Endothelial cell of umbilical vein (primary cell): ENCODE measurements around the gene MYF6. TPM values are rescaled to one million over a fixed set of nuclear protein-coding genes. Genes with fewer than 3 reads are reported as not detected.

Source experiments
- BruUV-seq: library from RNA; stranded (reverse); fragments of 400-500 nt; replicated peaks from 2 replicates; lab custom pipeline; 2021; lab: Mats Ljungman, UMichigan
- CTCF ChIA-PET: fragments of 300-600, 350-600 bp; sonication (Branson Sonifier 250); formaldehyde crosslinking; loops from one replicate; lab custom pipeline; 2021; ENCODE audit warnings: antibody characterized with exemption, inconsistent platforms; lab: Charles Lee
- POLR2A ChIA-PET: fragments of 300-600, 350-600 bp; sonication (Branson Sonifier 250); formaldehyde crosslinking; loops from one replicate; lab custom pipeline; 2021; ENCODE audit warnings: antibody characterized with exemption, inconsistent platforms; lab: Charles Lee
- DNase-seq: peaks from one replicate; pipeline ENCODE4 v3.0.0-alpha.2; 2011; ENCODE audit warnings: low read depth, low spot score
- FAIRE-seq: peaks from 2 replicates; lab custom pipeline; 2011; peaks lifted over from hg19 to GRCh38; lab: Jason Lieb, UNC
- H2AFZ ChIP-seq: 2 replicates; pipeline ENCODE4 v1.6.0; 2012; ENCODE audit warnings: low read depth, low read length, control low read depth, inconsistent platforms
- H3K27ac ChIP-seq: 2 replicates; pipeline ENCODE4 v1.5.1; 2011; ENCODE audit warnings: low read depth, mild to moderate bottlenecking, control low read depth, low read length, moderate library complexity; ENCODE audit not compliant: insufficient read depth
- H3K27me3 ChIP-seq, 2 experiments: 2 replicates each; pipeline versions ENCODE4 v1.6.0 to v1.6.1; 2011; ENCODE audit warnings: low read length in 2 of 2, mixed read lengths in 1 of 2; ENCODE audit not compliant: control insufficient read depth in 2 of 2, insufficient read depth in 2 of 2
- H3K36me3 ChIP-seq, 2 experiments: 2 replicates in 1 of 2; 3 replicates in 1 of 2; pipeline ENCODE4 v1.5.1; 2011; ENCODE audit warnings: low read length in 2 of 2, mild to moderate bottlenecking in 1 of 2, moderate library complexity in 1 of 2; ENCODE audit not compliant: control insufficient read depth in 2 of 2, insufficient read depth in 2 of 2; ENCODE audit errors: extremely low read depth in 1 of 2
- H3K4me1 ChIP-seq: 3 replicates; pipeline ENCODE4 v1.5.1; 2011; ENCODE audit warnings: mild to moderate bottlenecking, low read length; ENCODE audit not compliant: control insufficient read depth, insufficient read depth; ENCODE audit errors: extremely low read depth
- H3K4me2 ChIP-seq: 2 replicates; pipeline ENCODE4 v1.6.1; 2011; ENCODE audit warnings: low read length, control low read depth, mixed read lengths; ENCODE audit not compliant: insufficient read depth
- H3K4me3 ChIP-seq, 3 experiments: fragments of 200-600 bp in 1 of 3; sonication (generic), shearing (Covaris generic) in 1 of 3; replicated peaks in 1 of 3; 2 replicates each; pipeline ENCODE4 v1.5.1; 2011 to 2016; ENCODE audit warnings: control low read depth in 3 of 3, low read length in 3 of 3, mild to moderate bottlenecking in 2 of 3, inconsistent platforms in 1 of 3, low read depth in 1 of 3, moderate library complexity in 1 of 3; ENCODE audit not compliant: insufficient read depth in 1 of 3
- H3K79me2 ChIP-seq: 2 replicates; pipeline ENCODE4 v1.6.0; 2012; ENCODE audit warnings: low read length, inconsistent platforms; ENCODE audit not compliant: control insufficient read depth, insufficient read depth
- H3K9ac ChIP-seq: replicated peaks from 2 replicates; pipeline ENCODE3; 2011; ENCODE audit warnings: low read length, control low read depth; ENCODE audit not compliant: insufficient read depth; ENCODE audit errors: extremely low read depth
- H3K9me1 ChIP-seq: replicated peaks from 3 replicates; pipeline ENCODE4 v1.6.0; 2011; ENCODE audit warnings: mild to moderate bottlenecking, low read length; ENCODE audit not compliant: control insufficient read depth, insufficient read depth; ENCODE audit errors: extremely low read depth
- H3K9me3 ChIP-seq: replicated peaks from 2 replicates; pipeline ENCODE4 v1.5.1; 2012; ENCODE audit warnings: low read length, inconsistent platforms; ENCODE audit not compliant: control insufficient read depth, insufficient read depth
- H4K20me1 ChIP-seq: replicated peaks from 2 replicates; pipeline ENCODE3; 2011; ENCODE audit warnings: mild to moderate bottlenecking, low read length; ENCODE audit not compliant: control insufficient read depth, insufficient read depth; ENCODE audit errors: extremely low read depth
- CTCF ChIP-seq, 2 donors: IDR thresholded peaks; 1 replicate in 1 of 2; 2 replicates in 1 of 2; pipeline ENCODE4 v1.5.1; 2011; ENCODE audit warnings: low read length in 2 of 2, mild to moderate bottlenecking in 2 of 2, moderate library complexity in 2 of 2, control low read depth in 1 of 2, inconsistent platforms in 1 of 2, low read depth in 1 of 2; ENCODE audit not compliant: insufficient read depth in 1 of 2; ENCODE audit errors: extremely low read depth in 1 of 2
- EZH2 ChIP-seq: IDR thresholded peaks from 2 replicates; pipeline ENCODE4 v1.6.1; 2012; ENCODE audit warnings: borderline replicate concordance, low read depth, mild to moderate bottlenecking, moderate library complexity, low read length, inconsistent platforms; ENCODE audit not compliant: severe bottlenecking
- FOS ChIP-seq: IDR thresholded peaks from 2 replicates; pipeline ENCODE4 v1.6.1; 2011; ENCODE audit warnings: mild to moderate bottlenecking, low read length, moderate library complexity, borderline replicate concordance; ENCODE audit not compliant: insufficient read depth
- GATA2 ChIP-seq: IDR thresholded peaks from 2 replicates; pipeline ENCODE4 v1.7.0; 2011; ENCODE audit warnings: low read depth, mild to moderate bottlenecking, moderate library complexity, mixed read lengths, low read length; ENCODE audit not compliant: insufficient read length, insufficient read depth
- JUN ChIP-seq: IDR thresholded peaks from 2 replicates; pipeline ENCODE4 v1.6.1; 2011; ENCODE audit warnings: borderline replicate concordance, low read depth; ENCODE audit not compliant: insufficient read length, insufficient read depth
- MYC ChIP-seq: IDR thresholded peaks from one replicate; pipeline ENCODE4 v1.6.1; 2011; ENCODE audit warnings: mild to moderate bottlenecking, low read depth, low read length
- POLR2A ChIP-seq: IDR thresholded peaks from 2 replicates; pipeline ENCODE4 v1.6.1; 2012; ENCODE audit warnings: low read depth, mild to moderate bottlenecking, control low read depth, low read length
- POLR2AphosphoS5 ChIP-seq: IDR thresholded peaks from 2 replicates; pipeline ENCODE4 v1.6.1; 2012; ENCODE audit warnings: low read depth, mild to moderate bottlenecking, control low read depth, low read length, moderate library complexity; ENCODE audit not compliant: insufficient read depth
- dilution Hi-C: fragments of 300-500 bp; cut with MboI; formaldehyde crosslinking; loops from one replicate; pipeline ENCODE4 v1.15.0; 2019; ENCODE audit warnings: low sequenced_read_pairs; ENCODE audit not compliant: extremely low pct_ligation_motif_present
- intact Hi-C: fragments of 100-400 bp; cut with micrococcal nuclease; formaldehyde crosslinking; loops from one replicate; pipeline ENCODE4 v1.10.0; 2022
- polyA plus RNA-seq, 4 experiments: library from polyadenylated mRNA; depleted of rRNA in 3 of 4; stranded (reverse) in 3 of 4; unstranded in 1 of 4; fragments of >200 nt; gene quantifications; 2 replicates each; pipeline versions ENCODE4 v1.2.1 to v1.2.3, GENCODE V29; 2011 to 2012; ENCODE audit warnings: missing spikeins in 1 of 4
- total RNA-seq: library from RNA; stranded (reverse); gene quantifications from 2 replicates; pipeline ENCODE4 v1.2.3, GENCODE V29; 2021
- TF ChIP-seq, protein P1 (sequence below): IDR thresholded peaks from 2 replicates; pipeline ENCODE4 v1.6.1; 2011; ENCODE audit not compliant: insufficient read depth, insufficient read length

MYF6 gene
- total and polyA plus RNA-seq, 2 donors (not counting 3 experiments of a cell fraction or from before 2014, with no cell fraction given) = not detected

- dilution Hi-C loops (no loop called here), intact Hi-C loops (no loop called here)
- Histone ChIP-seq H3K9ac (no peak overlapping the region), H2AFZ (peak overlapping the region; percentile 54), H3K36me3 (no peaks in the 10 kb centered on the region), H4K20me1 (no peaks in the 10 kb centered on the region), H3K4me1 (peaks cover 3% of the 10 kb centered on the region), H3K27ac (peak overlapping the region; percentile 8), H3K9me1 (no peaks in the 10 kb centered on the region), H3K4me2 (no peak overlapping the region), H3K4me3 (no peak overlapping the region), H3K9me3 (no peaks in the 10 kb centered on the region), H3K27me3 (no peaks in the 10 kb centered on the region), H3K79me2 (no peaks in the 10 kb centered on the region)
- DNase-seq = peak; percentile 93
- ChIA-PET POLR2A (no interaction called here), CTCF (interaction anchor here (0.6 to 1.0 kb wide), 3 partner anchors 9 to 79 kb away, joined by 3 read pairs; no protein-coding TSS in a partner anchor)
- no TSS peak for BruUV-seq
- FAIRE-seq = no peak
- TF ChIP-seq POLR2AphosphoS5 = no peak
- TF ChIP-seq, protein P1, sequence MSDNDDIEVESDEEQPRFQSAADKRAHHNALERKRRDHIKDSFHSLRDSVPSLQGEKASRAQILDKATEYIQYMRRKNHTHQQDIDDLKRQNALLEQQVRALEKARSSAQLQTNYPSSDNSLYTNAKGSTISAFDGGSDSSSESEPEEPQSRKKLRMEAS = no peak
- no peak for TF ChIP-seq GATA2
- no peak for TF ChIP-seq EZH2
- no peak for TF ChIP-seq POLR2A
- TF ChIP-seq FOS = no peak
- TF ChIP-seq CTCF (IDR thresholded peaks at IDR 0.05; ENCODE audit: extremely low read depth in 1 of 2, insufficient read depth in 1 of 2, low read depth in 1 of 2, low read length in 2 of 2) = no peak
- no peak for TF ChIP-seq JUN
- TF ChIP-seq MYC = no peak
These were observed 16.9 kb upstream of the MYF6 start for GRCh38 chr12:80690513-80690912.
